Calu3 (cell line): ENCODE measurements around the gene ZNF184. TPM values are rescaled to one million over a fixed set of nuclear protein-coding genes. Genes with fewer than 3 reads are reported as not detected.

ENCODE experiments used
- BruUV-seq: library from RNA; stranded (reverse); fragments of 400-500 nt; replicated peaks from 2 replicates; lab custom pipeline; 2021; lab: Mats Ljungman, UMichigan
- CTCF ChIA-PET: fragments of 300-600 bp; sonication (Branson Sonifier 250); formaldehyde crosslinking; loops from one replicate; lab custom pipeline; 2022; ENCODE audit warnings: antibody characterized with exemption; lab: Charles Lee
- DNase-seq: peaks from one replicate; pipeline ENCODE4 v3.0.0; 2022
- H3K27ac Mint-ChIP-seq: one replicate; pipeline ENCODE4 v1.8.0; 2022; ENCODE audit warnings: mixed read lengths; ENCODE audit not compliant: unreplicated experiment
- H3K27me3 Mint-ChIP-seq: one replicate; pipeline ENCODE4 v1.8.0; 2022; ENCODE audit warnings: mixed read lengths; ENCODE audit not compliant: unreplicated experiment
- H3K36me3 Mint-ChIP-seq: one replicate; pipeline ENCODE4 v1.8.0; 2022; ENCODE audit warnings: mild to moderate bottlenecking, moderate library complexity, mixed read lengths; ENCODE audit not compliant: insufficient read depth, unreplicated experiment
- H3K4me1 Mint-ChIP-seq: one replicate; pipeline ENCODE4 v1.8.0; 2022; ENCODE audit warnings: mild to moderate bottlenecking, low read depth, mixed read lengths; ENCODE audit not compliant: unreplicated experiment
- H3K4me3 Mint-ChIP-seq: one replicate; pipeline ENCODE4 v1.8.0; 2022; ENCODE audit warnings: mild to moderate bottlenecking, low read depth, moderate library complexity, mixed read lengths; ENCODE audit not compliant: unreplicated experiment
- H3K9me3 Mint-ChIP-seq: one replicate; pipeline ENCODE4 v1.8.0; 2022; ENCODE audit warnings: low read depth, mixed read lengths; ENCODE audit not compliant: unreplicated experiment
- CTCF ChIP-seq: fragments of 200-600 bp; IDR thresholded peaks from one replicate; pipeline ENCODE4 v1.8.0; 2022; ENCODE audit warnings: antibody characterized with exemption; ENCODE audit not compliant: unreplicated experiment
- intact Hi-C: fragments of 100-400 bp; cut with micrococcal nuclease; formaldehyde crosslinking; loops from one replicate; pipeline ENCODE4 v1.10.0; 2022; ENCODE audit not compliant: unreplicated experiment
- total RNA-seq: library from RNA; stranded (reverse); gene quantifications from 2 replicates; pipeline ENCODE4 v1.2.3, GENCODE V29; 2022

Gene ZNF184
- total RNA-seq, 1 experiment from 2014 or later = 11.6 TPM

- H3K36me3 Mint-ChIP-seq = peaks cover 27% of the 10 kb centered on the region
- no peaks in the 10 kb centered on the region for H3K9me3 Mint-ChIP-seq
- peak overlapping the region; percentile 95 for H3K27ac Mint-ChIP-seq
- intact Hi-C loops = loop anchor here (2.0 kb wide), 1 partner anchor 13 kb away; no protein-coding TSS in a partner anchor
- CTCF ChIA-PET = interaction anchor here (0.8 to 2.6 kb wide), 7 partner anchors 10 to 328 kb away, joined by 3 to 8 read pairs (median 3); partner anchors contain the start of gene ZNF184
- H3K27me3 Mint-ChIP-seq = no peaks in the 10 kb centered on the region
- H3K4me1 Mint-ChIP-seq = peaks cover 31% of the 10 kb centered on the region
- TF ChIP-seq CTCF = no peak
- DNase-seq = peak; percentile 88
- H3K4me3 Mint-ChIP-seq = peak overlapping the region; percentile 49
- no TSS peak for BruUV-seq
These were observed 32.5 kb upstream of the ZNF184 start for GRCh38 chr6:27505209-27506027.

- intact Hi-C loops = loop anchor here (1.0 to 5.0 kb wide), 6 partner anchors 15 to 341 kb away; partner anchors contain the start of gene POM121L2
- Mint-ChIP-seq H3K9me3 (no peaks in the 10 kb centered on the region), H3K27me3 (no peaks in the 10 kb centered on the region), H3K27ac (peak overlapping the region; percentile 87), H3K4me1 (peaks cover 40% of the 10 kb centered on the region), H3K36me3 (peaks cover 27% of the 10 kb centered on the region), H3K4me3 (peak overlapping the region; percentile 83)
- peak; percentile 85 for DNase-seq
- TF ChIP-seq CTCF = no peak
- CTCF ChIA-PET = interaction anchor here (0.6 to 0.7 kb wide), 3 partner anchors 15 to 1123 kb away, joined by 3 to 6 read pairs (median 6); no protein-coding TSS in a partner anchor
- BruUV-seq = no TSS peak
These were observed 30.6 kb upstream of the ZNF184 start for GRCh38 chr6:27503436-27504030.

GRCh38 chr6:27502508-27503435, 29.9 kb upstream of the ZNF184 start:
- peaks cover 40% of the 10 kb centered on the region for H3K4me1 Mint-ChIP-seq
- peak overlapping the region; percentile 87 for H3K27ac Mint-ChIP-seq
- no peaks in the 10 kb centered on the region for H3K9me3 Mint-ChIP-seq
- BruUV-seq = TSS peak; percentile 100
- DNase-seq = peak; percentile 81
- H3K36me3 Mint-ChIP-seq = peaks cover 27% of the 10 kb centered on the region
- intact Hi-C loops = loop anchor here (1.0 to 5.0 kb wide), 5 partner anchors 23 to 340 kb away; partner anchors contain the start of gene POM121L2
- H3K27me3 Mint-ChIP-seq = no peaks in the 10 kb centered on the region
- peak overlapping the region; percentile 83 for H3K4me3 Mint-ChIP-seq
- CTCF ChIA-PET = interaction anchor here (0.6 to 0.7 kb wide), 2 partner anchors 32 to 325 kb away, joined by 5 to 6 read pairs; no protein-coding TSS in a partner anchor
- no peak for TF ChIP-seq CTCF
